Endodermal cell (in vitro differentiated cells): ENCODE measurements around the gene MANF. TPM values are rescaled to one million over a fixed set of nuclear protein-coding genes. Genes with fewer than 3 reads are reported as not detected.
"Not testable (repeated sequence)": the region's sequence is repeated elsewhere in the genome, so short reads cannot be mapped to it uniquely, and the experiment has no call there.

ENCODE experiments used
- DNase-seq: peaks from one replicate; pipeline ENCODE4 v3.0.0-alpha.2; 2017
- H3K27ac ChIP-seq: 2 replicates; pipeline ENCODE4 v1.5.1; 2013; ENCODE audit warnings: mild to moderate bottlenecking, low read depth, low read length, moderate library complexity
- H3K27me3 ChIP-seq: 2 replicates; pipeline ENCODE4 v1.6.1; 2013; ENCODE audit warnings: mild to moderate bottlenecking, low read length, moderate library complexity; ENCODE audit not compliant: insufficient read depth, control insufficient read depth, poor library complexity, severe bottlenecking
- H3K36me3 ChIP-seq: 2 replicates; pipeline ENCODE4 v1.7.0; 2013; ENCODE audit warnings: mild to moderate bottlenecking, low read length, moderate library complexity; ENCODE audit not compliant: control insufficient read depth, insufficient read depth
- H3K4me1 ChIP-seq: one replicate; pipeline ENCODE4 v1.7.0; 2013; ENCODE audit warnings: low read length; ENCODE audit not compliant: control insufficient read depth, insufficient read depth
- H3K4me3 ChIP-seq: 2 replicates; pipeline ENCODE4 v1.5.1; 2013; ENCODE audit warnings: mild to moderate bottlenecking, low read length, moderate library complexity
- H3K9ac ChIP-seq: 2 replicates; pipeline ENCODE4 v1.6.1; 2013; ENCODE audit warnings: mild to moderate bottlenecking, low read length, moderate library complexity; ENCODE audit not compliant: poor library complexity, severe bottlenecking; ENCODE audit errors: extremely low read depth
- H3K9me3 ChIP-seq: 2 replicates; pipeline ENCODE4 v1.6.1; 2013; ENCODE audit warnings: mild to moderate bottlenecking, low read length, moderate library complexity; ENCODE audit not compliant: control insufficient read depth
- H3K27ac Mint-ChIP-seq: 2 replicates; pipeline ENCODE4 v1.8.0; 2020; ENCODE audit warnings: mixed read lengths
- H3K27me3 Mint-ChIP-seq: 2 replicates; pipeline ENCODE4 v1.8.0; 2021; ENCODE audit warnings: mild to moderate bottlenecking, mixed read lengths; ENCODE audit not compliant: insufficient read depth
- H3K36me3 Mint-ChIP-seq: 2 replicates; pipeline ENCODE4 v1.8.0; 2020; ENCODE audit warnings: low read depth, mixed read lengths
- H3K4me1 Mint-ChIP-seq: 2 replicates; pipeline ENCODE4 v1.8.0; 2020; ENCODE audit warnings: mixed read lengths
- H3K4me3 Mint-ChIP-seq: 2 replicates; pipeline ENCODE4 v1.8.0; 2020; ENCODE audit warnings: mild to moderate bottlenecking, moderate library complexity, mixed read lengths
- H3K9me3 Mint-ChIP-seq: 2 replicates; pipeline ENCODE4 v1.8.0; 2020; ENCODE audit warnings: mild to moderate bottlenecking, mixed read lengths
- WGBS, 2 experiments: methylation state at CpG; one replicate each; pipeline versions ENCODE4 v1.1.5 to v1.1.7; 2013; ENCODE audit warnings: missing lambda C conversion rate in 2 of 2, mixed read lengths in 1 of 2; ENCODE audit not compliant: insufficient coverage in 1 of 2, insufficient read length in 1 of 2; 5-methylcytosine and 5-hydroxymethylcytosine counted together
- total RNA-seq, 2 donors: library from RNA; stranded (reverse); fragmentation: NEBNext Ultra II Directional in 1 of 2; extraction: Animal tissue kit (Norgen Biotek cat#: 25700) in 1 of 2; gene quantifications; 2 replicates in 1 of 2; 3 replicates in 1 of 2; pipeline ENCODE4 v1.2.1, GENCODE V29; 2021
- TF ChIP-seq, protein P1 (sequence below): fragments of 200-600 bp; sonication (generic); conservative IDR thresholded peaks from 2 replicates; pipeline ENCODE4 v1.5.0; 2021; ENCODE audit warnings: antibody characterized with exemption, mild to moderate bottlenecking

MANF gene
- total RNA-seq, 2 donors from 2014 or later: 153 to 225 TPM

DNA sequence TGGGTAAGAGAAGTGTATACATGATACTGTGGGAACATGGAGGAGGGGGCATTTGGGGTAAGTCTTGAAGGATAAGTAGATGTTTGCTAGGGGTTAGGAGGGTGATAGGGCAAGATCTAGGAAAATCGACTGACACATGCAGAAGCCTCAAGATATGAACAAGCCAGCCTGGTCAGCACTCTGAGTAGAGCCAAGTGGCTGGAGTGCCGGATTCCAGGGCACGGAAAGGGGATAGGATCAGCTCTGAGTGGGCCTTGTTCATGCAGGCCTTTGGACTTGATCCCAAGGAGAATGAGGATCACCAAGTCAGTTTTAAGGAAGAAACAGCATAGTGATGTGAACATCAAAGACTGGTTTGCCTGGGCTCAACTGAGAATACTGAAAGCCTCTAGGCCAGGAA lies 24.3 kb upstream of the MANF start:
- H3K27ac Mint-ChIP-seq: no peak overlapping the region
- peaks cover 11% of the 10 kb centered on the region for H3K4me1 Mint-ChIP-seq
- peaks cover 10% of the 10 kb centered on the region for H3K9me3 Mint-ChIP-seq
- no peak overlapping the region for H3K4me3 Mint-ChIP-seq
- Histone ChIP-seq H3K27me3 (no peaks in the 10 kb centered on the region), H3K9me3 (no peaks in the 10 kb centered on the region), H3K4me3 (no peak overlapping the region), H3K27ac (no peak overlapping the region), H3K4me1 (peaks cover 3% of the 10 kb centered on the region), H3K36me3 (peaks cover 11% of the 10 kb centered on the region), H3K9ac (no peak overlapping the region)
- no peak for DNase-seq
- TF ChIP-seq, protein P1, sequence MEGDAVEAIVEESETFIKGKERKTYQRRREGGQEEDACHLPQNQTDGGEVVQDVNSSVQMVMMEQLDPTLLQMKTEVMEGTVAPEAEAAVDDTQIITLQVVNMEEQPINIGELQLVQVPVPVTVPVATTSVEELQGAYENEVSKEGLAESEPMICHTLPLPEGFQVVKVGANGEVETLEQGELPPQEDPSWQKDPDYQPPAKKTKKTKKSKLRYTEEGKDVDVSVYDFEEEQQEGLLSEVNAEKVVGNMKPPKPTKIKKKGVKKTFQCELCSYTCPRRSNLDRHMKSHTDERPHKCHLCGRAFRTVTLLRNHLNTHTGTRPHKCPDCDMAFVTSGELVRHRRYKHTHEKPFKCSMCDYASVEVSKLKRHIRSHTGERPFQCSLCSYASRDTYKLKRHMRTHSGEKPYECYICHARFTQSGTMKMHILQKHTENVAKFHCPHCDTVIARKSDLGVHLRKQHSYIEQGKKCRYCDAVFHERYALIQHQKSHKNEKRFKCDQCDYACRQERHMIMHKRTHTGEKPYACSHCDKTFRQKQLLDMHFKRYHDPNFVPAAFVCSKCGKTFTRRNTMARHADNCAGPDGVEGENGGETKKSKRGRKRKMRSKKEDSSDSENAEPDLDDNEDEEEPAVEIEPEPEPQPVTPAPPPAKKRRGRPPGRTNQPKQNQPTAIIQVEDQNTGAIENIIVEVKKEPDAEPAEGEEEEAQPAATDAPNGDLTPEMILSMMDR: no peak
- H3K36me3 Mint-ChIP-seq: peaks cover 14% of the 10 kb centered on the region
- peaks cover 7% of the 10 kb centered on the region for H3K27me3 Mint-ChIP-seq
- WGBS, 2 experiments: 89 to 91% methylated on average over 3 of the region's 3 CpGs

DNA sequence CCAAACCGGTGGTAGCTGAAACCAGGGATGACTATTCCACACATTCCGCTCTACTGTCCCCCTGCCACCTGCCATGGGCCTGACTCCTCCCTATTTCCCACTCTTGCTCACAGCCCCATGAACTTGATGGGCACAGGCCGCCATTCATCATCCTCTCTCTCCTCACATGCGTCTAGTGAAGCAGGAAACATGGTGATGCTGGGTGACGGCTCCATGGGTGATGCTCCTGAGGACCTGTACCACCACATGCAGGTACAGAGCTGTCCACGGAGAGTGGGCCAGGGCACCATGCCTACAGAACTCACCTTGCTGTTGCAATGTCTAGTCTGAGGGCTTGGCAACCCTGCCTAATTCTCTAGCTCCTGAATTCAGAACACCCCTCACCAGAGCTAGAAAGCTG lies 23.3 kb upstream of the MANF start:
- Histone ChIP-seq H3K9ac (no peak overlapping the region), H3K27ac (no peak overlapping the region), H3K27me3 (no peaks in the 10 kb centered on the region), H3K4me3 (no peak overlapping the region), H3K4me1 (no peaks in the 10 kb centered on the region), H3K36me3 (peaks cover 11% of the 10 kb centered on the region), H3K9me3 (no peaks in the 10 kb centered on the region)
- H3K4me3 Mint-ChIP-seq: no peak overlapping the region
- H3K27ac Mint-ChIP-seq: no peak overlapping the region
- peaks cover 7% of the 10 kb centered on the region for H3K27me3 Mint-ChIP-seq
- peaks cover 13% of the 10 kb centered on the region for H3K9me3 Mint-ChIP-seq
- WGBS, 2 experiments: 94 to 100% methylated on average over 3 to 6 of the region's 6 CpGs
- H3K4me1 Mint-ChIP-seq: peaks cover 2% of the 10 kb centered on the region
- TF ChIP-seq, protein P1: no peak
- DNase-seq: no peak
- H3K36me3 Mint-ChIP-seq: peaks cover 17% of the 10 kb centered on the region

DNA sequence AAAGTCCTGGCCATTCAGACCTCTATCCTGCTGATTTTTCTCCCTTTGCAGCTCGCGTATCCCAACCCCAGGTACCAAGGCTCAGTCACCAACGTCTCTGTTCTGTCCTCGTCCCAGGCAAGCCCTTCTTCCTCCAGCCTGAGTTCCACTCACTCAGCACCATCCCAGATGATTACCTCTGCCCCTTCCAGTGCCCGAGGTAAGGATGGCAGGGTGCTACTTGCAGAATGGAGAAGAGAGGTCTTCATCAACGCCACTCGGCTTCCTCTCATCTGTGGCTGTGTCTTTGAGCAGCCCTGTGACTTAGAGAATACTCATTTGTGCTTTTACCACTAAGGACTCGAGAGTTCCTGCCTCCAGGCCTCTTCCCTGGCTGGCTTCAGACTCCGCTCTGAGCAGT lies 22.6 kb upstream of the MANF start:
- H3K27ac ChIP-seq: no peak overlapping the region
- H3K27ac Mint-ChIP-seq: no peak overlapping the region
- H3K27me3 ChIP-seq: no peaks in the 10 kb centered on the region
- peaks cover 11% of the 10 kb centered on the region for H3K36me3 ChIP-seq
- peaks cover 24% of the 10 kb centered on the region for H3K36me3 Mint-ChIP-seq
- 88 to 98% methylated on average over 7 to 9 of the region's 9 CpGs for WGBS, 2 experiments
- H3K4me1 ChIP-seq: no peaks in the 10 kb centered on the region
- H3K4me3 ChIP-seq: no peak overlapping the region
- H3K4me1 Mint-ChIP-seq: peaks cover 2% of the 10 kb centered on the region
- peaks cover 20% of the 10 kb centered on the region for H3K9me3 Mint-ChIP-seq
- H3K27me3 Mint-ChIP-seq: peaks cover 7% of the 10 kb centered on the region
- H3K4me3 Mint-ChIP-seq: no peak overlapping the region
- no peak overlapping the region for H3K9ac ChIP-seq
- no peak for DNase-seq
- TF ChIP-seq, protein P1: no peak
- no peaks in the 10 kb centered on the region for H3K9me3 ChIP-seq

DNA sequence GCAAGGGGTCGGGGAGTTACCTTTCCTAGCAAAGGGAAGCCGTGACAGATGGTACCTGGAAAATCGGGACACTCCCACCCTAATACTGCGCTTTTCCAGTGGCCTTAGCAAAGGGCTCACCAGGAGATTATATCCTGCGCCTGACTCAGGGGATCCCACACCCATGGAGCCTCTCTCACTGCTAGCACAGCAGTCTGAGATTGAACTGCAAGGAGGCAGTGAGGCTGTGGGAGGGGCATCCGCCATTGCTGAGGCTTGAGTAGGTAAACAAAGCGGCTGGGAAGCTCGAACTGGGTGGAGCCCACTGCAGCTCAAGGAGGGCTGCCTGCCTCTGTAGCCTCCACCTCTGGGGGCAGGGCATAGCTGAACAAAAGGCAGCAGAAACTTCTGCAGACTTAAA lies 16.8 kb upstream of the MANF start:
- H3K27me3 ChIP-seq, H3K27me3 Mint-ChIP-seq, H3K4me1 ChIP-seq, H3K4me1 Mint-ChIP-seq, H3K27ac Mint-ChIP-seq, H3K4me3 Mint-ChIP-seq, DNase-seq, H3K27ac ChIP-seq, H3K36me3 ChIP-seq, H3K4me3 ChIP-seq, H3K9ac ChIP-seq: not testable (repeated sequence)
- Mint-ChIP-seq H3K9me3 (peaks cover 31% of the 10 kb centered on the region), H3K36me3 (peaks cover 30% of the 10 kb centered on the region)
- WGBS, 2 experiments: 90 to 92% methylated on average over 5 to 8 of the region's 8 CpGs
- H3K9me3 ChIP-seq: peaks cover 15% of the 10 kb centered on the region
